NCI-H345 treated with DMSO at 0.1 percent for 48 hours (cell line): Measurements from ENCODE around the gene LRRK2.
"Not testable (repeated sequence)": the region's sequence is repeated elsewhere in the genome, so short reads cannot be mapped to it uniquely, and the experiment has no call there.

Experiments
- DNase-seq: peaks from one replicate; lab custom pipeline; 2025; ENCODE audit not compliant: unreplicated experiment; lab: John Stamatoyannopoulos, UW

The LRRK2 gene

GRCh38 chr12:40244526-40245156, 19.8 kb downstream of the LRRK2 start:
- DNase-seq, result not testable (repeated sequence)

GRCh38 chr12:40248034-40248433, 23.2 kb downstream of the LRRK2 start:
- no peak for DNase-seq

GRCh38 chr12:40248585-40249297, 23.9 kb downstream of the LRRK2 start:
- DNase-seq, result no peak

GRCh38 chr12:40250652-40251051, 25.9 kb downstream of the LRRK2 start:
- not testable (repeated sequence) for DNase-seq

GRCh38 chr12:40253936-40254335, 29.1 kb downstream of the LRRK2 start:
- DNase-seq, result no peak

GRCh38 chr12:40254455-40255085, 29.8 kb downstream of the LRRK2 start:
- DNase-seq, result no peak

- no peak for DNase-seq
Measured at GRCh38 chr12:40258371-40258770, 33.6 kb downstream of the LRRK2 start.

GRCh38 chr12:40261937-40262336, 37.1 kb downstream of the LRRK2 start:
- DNase-seq, result no peak

GRCh38 chr12:40262657-40263056, 37.9 kb downstream of the LRRK2 start:
- DNase-seq, result no peak

GRCh38 chr12:40263616-40264409, 39.0 kb downstream of the LRRK2 start:
- DNase-seq, result no peak

- no peak for DNase-seq
Measured at GRCh38 chr12:40271981-40272664, 47.3 kb downstream of the LRRK2 start.

GRCh38 chr12:40281791-40282364, 57.1 kb downstream of the LRRK2 start:
- DNase-seq, result no peak

GRCh38 chr12:40286583-40286982, 61.8 kb downstream of the LRRK2 start:
- DNase-seq, result no peak

- DNase-seq, result no peak
Measured at GRCh38 chr12:40287369-40287975, 62.7 kb downstream of the LRRK2 start.

- DNase-seq, result no peak
Measured at GRCh38 chr12:40292788-40293429, 68.1 kb downstream of the LRRK2 start.

GRCh38 chr12:40298341-40298740, 73.5 kb downstream of the LRRK2 start:
- DNase-seq, result no peak

- DNase-seq, result no peak
Measured at GRCh38 chr12:40300490-40300889, 75.7 kb downstream of the LRRK2 start.

GRCh38 chr12:40309001-40309400, 84.2 kb downstream of the LRRK2 start:
- DNase-seq, result no peak

GRCh38 chr12:40310211-40310610, 85.4 kb downstream of the LRRK2 start:
- no peak for DNase-seq

- no peak for DNase-seq
Measured at GRCh38 chr12:40312196-40312595, 87.4 kb downstream of the LRRK2 start.
